ENCODE data around the gene LY6G6F. TPM values are rescaled to one million over a fixed set of nuclear protein-coding genes. Genes with fewer than 3 reads are reported as not detected.

LY6G6F gene
- polyA plus RNA-seq, 1 of the 3 experiments (the other 2 are of a cell fraction): not detected

GRCh38 chr6:31734821-31735406 is 28.2 kb downstream of the LY6G6F start (continued):
- TF ChIP-seq POLR2AphosphoS5 (IDR thresholded peaks at IDR 0.05; ENCODE audit: low read depth, low read length) (peak; percentile 31; the same call in 1 of the 2 replicates), SIN3A (IDR thresholded peaks at IDR 0.05; ENCODE audit: borderline replicate concordance, low read depth, low read length) (no peak), TCF12 (IDR thresholded peaks at IDR 0.05) (peak; percentile 21; the same call in 1 of the 2 replicates), NRF1 (IDR thresholded peaks at IDR 0.05; ENCODE audit: low read depth, low read length) (no peak), MEF2A (IDR thresholded peaks at IDR 0.05; ENCODE audit: borderline replicate concordance, low read depth) (no peak), GABPA (IDR thresholded peaks at IDR 0.05; ENCODE audit: low read depth) (peak; percentile 58), EZH2phosphoT487 (IDR thresholded peaks at IDR 0.05; ENCODE audit: borderline replicate concordance, low read depth) (no peak), NFIC (IDR thresholded peaks at IDR 0.05; ENCODE audit: borderline replicate concordance) (no peak), EP300 (IDR thresholded peaks at IDR 0.05; ENCODE audit: borderline replicate concordance in 1 of 2, low read depth in 1 of 2, low read length in 1 of 2) (no peak), FOSL2 (IDR thresholded peaks at IDR 0.05; ENCODE audit: borderline replicate concordance, low read depth) (peak; percentile 86), TAF1 (IDR thresholded peaks at IDR 0.05; ENCODE audit: borderline replicate concordance, low read depth, low read length) (0 out of 2 replicates have a peak, but pooled peaks have one; percentile 4), JUND (IDR thresholded peaks at IDR 0.05) (peak; percentile 79; the same call in 1 of the 2 replicates), TEAD4 (IDR thresholded peaks at IDR 0.05; ENCODE audit: borderline replicate concordance, insufficient read depth) (no peak)

- peaks cover 21% of the 10 kb centered on the region for H4K20me1 ChIP-seq (ENCODE audit: insufficient read depth)
- DNase-seq: peak; percentile 87
- 1% methylated on average over 15 of the region's 24 CpGs for WGBS (ENCODE audit: low lambda C conversion rate)
- ChIA-PET POLR2A (interaction anchor here (1.2 to 2.1 kb wide), 5 partner anchors 33 to 99 kb away, joined by 3 to 6 read pairs (median 4); partner anchors contain the start of genes ABHD16A, HSPA1A and HSPA1L), CTCF (interaction anchor here (0.8 to 5.5 kb wide), 6 partner anchors 12 to 95 kb away, joined by 3 to 23 read pairs (median 4); partner anchors contain the start of gene VARS1)
- H3F3A ChIP-seq (replicated peaks; ENCODE audit: insufficient read depth): peaks cover 52% of the 10 kb centered on the region
- peak; percentile 85 for TF ChIP-seq FOSL2 (IDR thresholded peaks at IDR 0.05; ENCODE audit: borderline replicate concordance, low read depth)
- TF ChIP-seq, protein P1, sequence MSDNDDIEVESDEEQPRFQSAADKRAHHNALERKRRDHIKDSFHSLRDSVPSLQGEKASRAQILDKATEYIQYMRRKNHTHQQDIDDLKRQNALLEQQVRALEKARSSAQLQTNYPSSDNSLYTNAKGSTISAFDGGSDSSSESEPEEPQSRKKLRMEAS (IDR thresholded peaks at IDR 0.05; ENCODE audit: low read depth): peak; percentile 62
- TF ChIP-seq YY1 (IDR thresholded peaks at IDR 0.05; ENCODE audit: low read depth): 0 out of 2 replicates have a peak, but pooled peaks have one; percentile 51
- no peak for TF ChIP-seq RCOR1 (IDR thresholded peaks at IDR 0.05; ENCODE audit: low read length)
- TF ChIP-seq POLR2AphosphoS5 (IDR thresholded peaks at IDR 0.05; ENCODE audit: low read depth, low read length): peak; percentile 95
- peak; percentile 55 for TF ChIP-seq TAF1 (IDR thresholded peaks at IDR 0.05; ENCODE audit: borderline replicate concordance, low read depth, low read length)
- TF ChIP-seq JUND (IDR thresholded peaks at IDR 0.05): peak; percentile 73
- no peak for TF ChIP-seq EZH2phosphoT487 (IDR thresholded peaks at IDR 0.05; ENCODE audit: borderline replicate concordance, low read depth)
- no peak for TF ChIP-seq MEF2A (IDR thresholded peaks at IDR 0.05; ENCODE audit: borderline replicate concordance, low read depth)
- peak; percentile 52; the same call in 1 of the 2 replicates for TF ChIP-seq SIN3A (IDR thresholded peaks at IDR 0.05; ENCODE audit: borderline replicate concordance, low read depth, low read length)
- TF ChIP-seq RFX5 (IDR thresholded peaks at IDR 0.05; ENCODE audit: low read length): no peak
- TF ChIP-seq ELF1 (IDR thresholded peaks at IDR 0.05): peak; percentile 83; the same call in 1 of the 2 replicates
- TF ChIP-seq, protein P2, sequence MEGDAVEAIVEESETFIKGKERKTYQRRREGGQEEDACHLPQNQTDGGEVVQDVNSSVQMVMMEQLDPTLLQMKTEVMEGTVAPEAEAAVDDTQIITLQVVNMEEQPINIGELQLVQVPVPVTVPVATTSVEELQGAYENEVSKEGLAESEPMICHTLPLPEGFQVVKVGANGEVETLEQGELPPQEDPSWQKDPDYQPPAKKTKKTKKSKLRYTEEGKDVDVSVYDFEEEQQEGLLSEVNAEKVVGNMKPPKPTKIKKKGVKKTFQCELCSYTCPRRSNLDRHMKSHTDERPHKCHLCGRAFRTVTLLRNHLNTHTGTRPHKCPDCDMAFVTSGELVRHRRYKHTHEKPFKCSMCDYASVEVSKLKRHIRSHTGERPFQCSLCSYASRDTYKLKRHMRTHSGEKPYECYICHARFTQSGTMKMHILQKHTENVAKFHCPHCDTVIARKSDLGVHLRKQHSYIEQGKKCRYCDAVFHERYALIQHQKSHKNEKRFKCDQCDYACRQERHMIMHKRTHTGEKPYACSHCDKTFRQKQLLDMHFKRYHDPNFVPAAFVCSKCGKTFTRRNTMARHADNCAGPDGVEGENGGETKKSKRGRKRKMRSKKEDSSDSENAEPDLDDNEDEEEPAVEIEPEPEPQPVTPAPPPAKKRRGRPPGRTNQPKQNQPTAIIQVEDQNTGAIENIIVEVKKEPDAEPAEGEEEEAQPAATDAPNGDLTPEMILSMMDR (IDR thresholded peaks at IDR 0.05): no peak
- peak; percentile 46; the same call in 1 of the 2 replicates for TF ChIP-seq GABPA (IDR thresholded peaks at IDR 0.05; ENCODE audit: low read depth)
- peak; percentile 71 for TF ChIP-seq MXI1 (IDR thresholded peaks at IDR 0.05; ENCODE audit: low read depth, low read length)
- peak; percentile 19; the same call in 1 of the 2 replicates for TF ChIP-seq PBX3 (IDR thresholded peaks at IDR 0.05)
- TF ChIP-seq CHD2 (IDR thresholded peaks at IDR 0.05; ENCODE audit: low read length, partially characterized antibody): no peak
- H3K36me3 ChIP-seq (replicated peaks in 1 of 2; ENCODE audit: control insufficient read depth in 1 of 2, insufficient read depth in 2 of 2, low read length in 1 of 2): peaks cover 21 to 33% of the 10 kb centered on the region in 2 experiments
- H3K4me1 ChIP-seq (ENCODE audit: control insufficient read depth in 1 of 2, insufficient read depth in 2 of 2, low read depth in 1 of 2, low read length in 1 of 2): peaks cover 22 to 31% of the 10 kb centered on the region in 2 experiments; a peak in 3 of 4 replicates
- 0 out of 2 replicates have a peak within 1 kb of the TSS, but pooled peaks have one; percentile 15 for H2AFZ ChIP-seq (ENCODE audit: low read depth)
- no peaks in the 10 kb centered on the region for H3K9me3 ChIP-seq
- peak within 1 kb of the TSS; percentile 99 for H3K4me2 ChIP-seq
- H3K9ac ChIP-seq: peak within 1 kb of the TSS; percentile 97
- no peaks in the 10 kb centered on the region for H3K27me3 ChIP-seq (ENCODE audit: insufficient read depth)
- H3K9me2 ChIP-seq: no peaks in the 10 kb centered on the region
- peaks cover 74% of the 10 kb centered on the region for H3K79me2 ChIP-seq (ENCODE audit: insufficient read depth)
- H3K4me3 ChIP-seq (ENCODE audit: low read depth in 2 of 2, low read length in 1 of 2): peak within 1 kb of the TSS; percentile 85 to 86
- peak within 1 kb of the TSS; percentile 88 to 90 for H3K27ac ChIP-seq (ENCODE audit: low read depth in 2 of 2, low read length in 1 of 2)
These were observed 29.5 kb downstream of the LY6G6F start, which contains the start of gene CLIC1 for GRCh38 chr6:31736021-31736767. Gene CLIC1, minus strand, starts transcription at chr6:31736530. Its CDS starts 230 bp downstream, at chr6:31736300.
